ENCODE data around the gene TFDP1.
"Not testable (repeated sequence)": the region's sequence is repeated elsewhere in the genome, so short reads cannot be mapped to it uniquely, and the experiment has no call there.

TFDP1 gene

DNA sequence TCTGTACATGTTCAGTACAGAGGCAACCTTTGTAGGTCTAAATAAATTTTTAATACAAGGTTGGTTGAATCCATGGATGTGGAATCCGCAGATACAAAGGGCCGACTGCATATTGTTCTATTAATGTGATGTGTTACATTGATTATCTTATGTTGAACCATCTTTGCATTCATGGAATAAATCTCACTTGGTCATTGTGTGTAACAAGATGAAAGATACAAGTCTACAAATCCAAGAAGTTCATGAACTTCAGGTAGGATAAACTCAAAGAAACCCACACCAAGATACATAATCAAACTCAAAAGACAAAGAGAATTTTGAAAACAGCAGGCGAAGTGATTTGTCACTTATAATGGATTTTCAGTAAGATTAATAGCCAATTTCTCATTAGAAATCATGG is 8.0 kb upstream of the TFDP1 start:
- DNase-seq, result no peak

DNA sequence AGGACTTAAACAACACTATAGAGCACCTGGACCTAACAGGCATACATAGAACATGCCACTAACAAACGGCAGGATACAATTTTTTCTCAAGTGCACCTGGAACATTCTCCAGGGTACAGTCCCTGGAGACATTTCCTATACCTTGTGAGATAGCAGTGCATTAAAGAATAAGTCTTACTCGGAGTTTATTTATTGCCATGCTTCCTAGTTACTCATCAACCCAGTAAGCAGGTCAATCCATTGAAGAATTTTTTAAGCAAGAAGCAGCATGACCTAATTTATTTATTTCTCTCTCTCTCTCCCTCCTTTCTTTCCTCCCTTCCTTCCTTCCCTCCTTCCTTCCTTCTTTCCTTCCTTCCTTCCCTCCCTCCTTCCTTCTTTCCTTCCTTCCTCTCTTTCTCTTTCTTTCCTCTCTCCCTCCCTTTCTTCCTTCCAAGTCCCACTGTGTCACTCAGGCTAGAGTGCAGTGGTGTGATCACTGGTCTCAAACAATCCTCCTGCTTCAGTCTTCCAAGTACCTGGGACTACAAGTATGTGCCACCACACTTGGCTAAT is 6.6 kb upstream of the TFDP1 start:
- DNase-seq, result no peak

DNA sequence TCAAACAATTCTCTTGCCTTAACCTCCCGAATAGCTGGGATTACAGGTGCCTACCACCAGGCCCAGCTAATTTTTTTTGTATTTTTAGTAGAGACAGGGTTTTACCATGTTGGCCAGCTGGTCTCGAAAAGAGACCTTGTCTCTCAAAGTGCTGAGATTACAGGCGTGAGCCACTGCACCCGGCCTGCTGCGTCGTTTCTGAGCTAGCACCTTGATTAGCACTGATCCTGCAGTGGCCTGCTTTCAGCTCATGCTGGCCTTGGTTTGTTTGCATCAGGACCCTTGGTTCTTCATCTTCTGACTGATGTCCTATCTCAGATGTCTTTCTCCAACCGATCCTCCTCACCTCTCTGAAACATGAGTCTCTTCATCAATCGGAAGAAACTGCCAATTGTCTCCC is 4.9 kb upstream of the TFDP1 start:
- no peak for DNase-seq

DNA sequence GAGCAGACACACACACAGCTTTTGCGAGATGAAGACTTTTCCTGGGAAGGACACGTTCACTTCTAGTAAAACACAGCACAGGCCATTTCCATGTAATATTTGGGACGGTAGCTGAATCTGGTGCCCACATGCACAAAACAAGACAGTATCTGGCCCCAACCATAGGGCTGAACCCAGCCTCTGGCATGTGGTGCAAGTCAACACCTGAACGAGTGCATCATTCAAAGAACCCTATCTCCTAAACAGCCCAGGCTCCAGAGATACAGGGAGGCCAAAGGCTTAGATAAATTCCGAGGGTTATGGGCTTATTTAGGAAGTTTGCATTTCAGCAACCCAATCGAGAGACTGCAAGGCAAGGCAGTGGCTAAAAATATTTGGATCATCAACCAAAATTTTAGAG is 2.7 kb upstream of the TFDP1 start:
- DNase-seq, result no peak

DNA sequence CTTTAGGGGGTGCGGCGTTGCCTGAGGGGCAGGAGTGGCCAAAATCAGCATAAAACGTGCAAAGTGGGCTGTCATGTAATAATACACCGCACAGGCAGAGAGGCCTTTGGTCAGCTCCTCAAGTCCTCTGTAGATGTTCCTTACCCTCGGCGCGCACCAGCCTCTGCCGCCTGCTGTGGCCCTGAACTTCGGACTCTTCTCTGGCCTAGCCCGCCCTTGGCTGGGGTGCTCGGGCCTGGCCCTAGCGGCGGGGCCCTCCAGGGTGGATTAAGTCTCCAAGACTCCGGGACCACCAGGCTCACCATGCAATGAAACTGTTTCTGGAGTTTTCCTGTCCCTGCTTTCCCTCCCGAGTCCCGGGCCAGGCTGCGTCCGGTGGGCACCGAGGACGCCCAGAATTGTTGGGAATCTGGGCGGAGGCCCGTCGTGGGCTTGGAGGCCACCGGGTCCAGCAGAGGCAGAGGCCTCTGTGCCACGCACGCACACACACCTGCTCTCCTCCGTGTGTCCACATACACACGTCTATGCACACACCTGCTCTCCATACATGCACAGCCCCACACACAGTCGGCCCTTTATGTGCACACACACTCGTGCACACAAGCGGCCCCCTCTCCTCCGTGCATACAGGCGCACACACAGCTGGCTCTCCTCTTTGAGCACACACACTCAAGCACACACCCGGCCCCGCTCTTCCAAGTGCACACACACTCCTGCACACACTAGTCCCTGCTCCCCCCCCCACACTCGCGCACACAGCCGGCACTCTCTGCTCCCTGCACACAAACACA is 1.5 kb upstream of the TFDP1 start:
- no peak for DNase-seq

DNA sequence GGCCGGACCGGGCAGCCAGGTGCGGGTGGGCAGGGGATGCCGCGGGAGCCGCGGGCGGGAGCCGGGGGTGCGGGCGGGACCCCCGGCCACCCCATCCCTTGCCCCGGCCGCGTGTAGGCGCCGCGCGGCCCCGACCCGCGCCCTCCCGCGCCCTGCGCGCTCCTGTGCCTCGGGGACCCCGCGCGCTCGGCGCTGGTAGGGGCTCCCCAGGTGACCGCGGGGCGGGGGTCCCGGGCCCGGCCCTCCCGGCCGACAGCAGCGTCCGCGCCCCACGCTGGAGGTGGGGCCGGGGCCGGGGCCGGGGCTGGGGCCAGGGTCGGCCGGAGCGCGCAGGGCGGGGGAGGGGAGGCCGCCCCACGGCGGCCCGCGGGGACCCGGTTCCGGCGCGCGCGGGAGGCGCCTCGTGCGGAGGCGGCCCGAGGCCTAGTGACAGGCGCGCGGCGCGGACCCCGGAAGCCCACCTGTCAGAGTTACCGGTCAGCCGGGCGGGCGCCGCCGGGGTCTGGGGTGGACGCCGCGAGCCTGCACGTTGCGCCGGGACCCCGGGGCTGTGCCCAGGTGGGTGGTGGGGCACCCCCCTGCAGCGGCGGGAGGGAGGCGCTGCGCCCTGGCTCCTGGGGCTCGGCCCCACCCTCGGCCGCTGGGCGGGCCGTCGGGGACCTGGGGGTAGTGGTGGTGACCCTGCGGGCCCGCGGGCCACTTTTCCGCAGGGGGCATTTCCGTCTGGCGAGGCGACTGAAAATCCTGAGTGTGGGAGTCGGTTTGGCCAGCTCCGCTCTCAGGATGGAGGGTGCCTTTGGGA is 518 bp downstream of the TFDP1 start:
- DNase-seq, result peak; percentile 21

DNA sequence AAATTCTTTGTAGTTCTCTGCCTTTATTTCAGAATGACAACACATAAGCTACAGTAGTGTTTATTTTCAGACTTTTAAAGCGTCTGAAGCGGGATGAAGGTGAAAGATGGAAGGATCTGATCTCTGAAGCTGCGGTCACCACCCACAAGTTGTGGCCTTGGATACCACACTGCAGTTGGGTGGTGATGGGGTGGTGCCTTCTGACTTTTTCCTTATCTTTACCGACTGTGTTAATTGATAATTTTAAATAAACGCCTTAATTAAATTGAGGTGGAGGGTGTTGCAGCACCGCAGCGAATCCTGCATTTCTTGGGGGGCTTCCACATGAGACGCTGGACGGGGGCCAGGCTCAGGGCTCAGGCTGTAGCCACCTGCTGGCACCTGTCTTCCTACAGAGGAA is 1.3 kb downstream of the TFDP1 start:
- DNase-seq, result no peak

DNA sequence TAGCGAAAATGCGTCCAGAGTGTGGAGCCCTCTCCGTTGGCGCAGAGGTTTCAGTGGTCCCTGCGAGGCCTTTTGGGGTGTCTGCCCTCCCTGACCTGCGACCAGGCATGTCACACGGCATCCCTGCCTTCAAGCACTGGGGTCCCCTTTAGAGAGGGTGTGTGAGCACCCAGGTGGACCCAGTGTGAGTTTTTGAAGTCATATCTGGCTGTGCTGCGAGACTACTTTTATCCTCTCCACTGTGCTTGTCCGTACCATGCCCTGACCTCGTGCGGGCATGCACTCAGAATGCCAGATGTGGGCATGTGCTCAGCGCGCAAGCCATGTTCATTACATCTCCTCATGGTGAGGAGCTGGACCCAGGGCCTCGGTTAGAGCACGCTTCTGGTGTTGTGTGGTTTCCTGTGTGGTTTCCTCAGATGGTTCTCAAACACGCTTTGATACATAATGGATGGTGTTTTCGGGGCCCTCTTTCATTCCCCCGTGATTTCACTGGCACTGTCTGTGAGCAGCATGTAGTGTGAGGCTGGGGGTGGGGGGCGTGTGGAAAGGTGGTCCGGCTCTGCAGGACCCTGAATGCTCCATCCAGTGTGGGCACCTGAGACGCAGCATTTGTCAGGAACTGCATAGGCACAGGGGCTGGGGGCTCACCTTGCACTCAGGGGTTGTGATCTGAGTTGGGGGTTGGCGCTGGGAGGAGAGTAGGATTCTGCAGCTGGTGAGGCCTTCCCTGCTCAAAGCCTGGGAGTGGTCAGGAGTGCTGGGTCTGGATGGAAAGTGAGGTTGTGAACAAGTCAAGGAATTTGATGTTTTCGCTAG is 2.3 kb downstream of the TFDP1 start:
- DNase-seq, result no peak

DNA sequence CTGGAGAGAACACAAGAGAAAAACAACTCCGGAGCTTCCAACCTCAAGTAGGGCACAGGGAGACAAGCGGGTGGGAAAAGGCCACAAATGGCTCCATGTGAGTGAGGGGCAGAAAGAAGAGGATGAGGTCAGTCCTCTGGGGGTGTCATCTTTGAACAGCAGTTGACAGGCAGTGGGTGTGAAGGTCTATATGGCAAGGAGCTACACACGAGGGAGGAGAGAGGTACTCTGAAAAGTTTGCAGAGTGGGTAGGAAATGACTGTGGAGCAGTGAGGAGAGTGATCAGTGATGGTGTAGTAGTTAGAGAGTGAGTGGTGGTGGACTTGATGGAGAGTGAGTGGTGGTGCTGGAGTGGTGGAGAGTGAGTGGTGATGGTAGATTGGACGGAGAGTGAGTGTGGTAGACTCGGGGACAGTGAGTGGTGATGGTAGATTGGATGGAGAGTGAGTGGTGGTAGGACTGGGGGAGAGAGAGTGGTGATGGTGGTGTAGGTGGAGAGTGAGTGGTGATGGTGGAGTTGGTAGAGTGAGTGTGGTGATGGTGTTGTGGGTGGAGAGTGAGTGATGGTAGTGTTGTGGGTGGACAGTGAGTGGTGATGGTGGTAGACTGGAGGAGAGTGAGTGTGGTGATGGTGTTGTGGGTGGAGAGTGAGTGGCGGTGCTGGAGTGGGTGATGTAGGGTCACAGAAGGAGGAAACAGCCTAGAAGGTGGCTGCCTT is 4.0 kb downstream of the TFDP1 start:
- no peak for DNase-seq

DNA sequence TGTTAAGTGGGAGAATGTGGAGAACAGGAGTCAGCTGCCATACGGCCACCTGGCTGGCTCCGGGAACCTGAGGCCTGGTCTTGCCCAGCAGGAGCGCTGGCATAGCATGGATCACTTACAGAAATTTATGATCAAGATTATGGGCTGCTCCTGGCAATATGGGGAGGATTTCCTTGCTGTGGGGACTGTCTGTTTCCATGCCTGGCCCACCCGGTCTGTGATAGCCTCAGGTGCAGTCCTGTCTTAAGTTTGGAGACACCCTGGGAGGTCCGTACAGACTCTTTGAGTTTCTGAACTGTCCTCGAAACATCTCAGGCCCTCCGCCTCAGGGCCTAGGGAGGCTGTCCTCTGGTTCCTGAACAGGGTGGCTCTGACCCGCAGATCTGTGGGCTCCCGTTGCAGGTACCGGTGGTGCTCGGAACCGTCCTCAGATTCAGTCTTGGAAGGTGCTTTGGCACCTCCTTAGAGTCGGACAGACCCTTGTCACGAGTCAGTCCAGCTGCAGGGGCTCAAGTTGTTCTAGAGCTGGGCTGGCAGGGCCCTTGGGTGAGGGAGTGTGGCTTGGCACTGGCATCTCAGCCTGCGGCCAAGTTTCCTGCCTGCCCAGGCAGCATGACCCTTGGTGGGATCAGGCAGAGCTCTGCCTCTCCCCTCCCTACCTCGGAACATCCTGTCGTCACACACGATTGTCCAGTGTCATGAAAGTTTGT is 4.9 kb downstream of the TFDP1 start:
- no peak for DNase-seq

DNA sequence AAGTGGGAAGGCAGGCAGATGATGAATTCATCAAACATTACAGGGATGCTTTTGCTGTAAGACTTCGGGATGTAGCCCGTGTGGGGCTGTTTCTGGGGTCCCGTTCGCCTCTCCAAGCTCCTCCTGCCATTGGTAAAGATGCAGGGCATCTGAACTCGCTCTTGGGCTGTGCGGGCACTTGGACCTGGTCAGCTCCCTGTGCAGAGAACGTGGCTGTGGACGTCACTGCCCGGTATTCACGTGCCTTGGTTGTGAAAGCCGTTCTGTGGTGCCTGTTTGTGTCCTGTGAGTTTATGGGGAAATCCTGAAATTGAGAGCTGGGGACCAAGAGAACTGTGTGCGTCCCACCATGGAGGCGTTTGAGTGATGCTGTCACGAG is 5.4 kb downstream of the TFDP1 start:
- DNase-seq, result no peak

DNA sequence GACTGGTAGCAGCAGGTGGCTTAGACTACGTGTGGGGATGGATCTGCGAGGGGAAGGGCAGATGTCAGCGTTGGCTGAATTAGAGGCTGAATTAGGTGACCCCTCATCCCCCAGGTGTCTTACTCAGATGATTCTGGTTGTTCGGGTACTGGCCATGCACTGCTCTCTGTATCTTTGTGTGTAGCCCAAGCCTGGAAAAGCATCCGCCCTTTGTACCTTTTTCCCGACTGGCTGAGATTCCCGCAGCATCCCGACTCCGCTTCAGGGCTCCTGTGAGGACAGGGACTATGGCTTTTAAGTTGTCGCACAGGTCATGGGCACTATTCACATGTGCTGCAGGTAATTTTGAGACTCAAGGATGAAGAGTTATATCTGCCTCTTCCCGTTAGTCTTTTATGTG is 7.2 kb downstream of the TFDP1 start:
- no peak for DNase-seq

DNA sequence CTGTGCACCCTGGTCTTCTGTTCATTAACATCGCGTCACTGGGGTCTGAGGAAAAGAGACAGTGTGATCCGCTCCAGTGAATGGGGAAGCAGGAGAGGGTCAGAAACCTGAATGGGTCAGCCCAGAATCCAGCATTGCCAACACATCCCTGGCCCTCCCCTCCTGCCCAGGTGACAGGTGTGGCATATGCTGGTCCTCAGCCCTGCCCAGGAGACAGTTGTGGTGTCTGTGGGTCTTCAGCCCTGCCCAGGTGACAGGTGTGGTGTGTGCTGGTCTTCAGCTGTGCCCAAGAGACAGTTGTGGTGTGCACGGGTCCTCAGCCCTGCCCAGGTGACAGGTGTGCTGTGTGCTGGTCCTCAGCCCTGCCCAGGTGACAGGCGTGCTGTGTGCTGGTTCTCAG is 8.0 kb downstream of the TFDP1 start:
- no peak for DNase-seq

DNA sequence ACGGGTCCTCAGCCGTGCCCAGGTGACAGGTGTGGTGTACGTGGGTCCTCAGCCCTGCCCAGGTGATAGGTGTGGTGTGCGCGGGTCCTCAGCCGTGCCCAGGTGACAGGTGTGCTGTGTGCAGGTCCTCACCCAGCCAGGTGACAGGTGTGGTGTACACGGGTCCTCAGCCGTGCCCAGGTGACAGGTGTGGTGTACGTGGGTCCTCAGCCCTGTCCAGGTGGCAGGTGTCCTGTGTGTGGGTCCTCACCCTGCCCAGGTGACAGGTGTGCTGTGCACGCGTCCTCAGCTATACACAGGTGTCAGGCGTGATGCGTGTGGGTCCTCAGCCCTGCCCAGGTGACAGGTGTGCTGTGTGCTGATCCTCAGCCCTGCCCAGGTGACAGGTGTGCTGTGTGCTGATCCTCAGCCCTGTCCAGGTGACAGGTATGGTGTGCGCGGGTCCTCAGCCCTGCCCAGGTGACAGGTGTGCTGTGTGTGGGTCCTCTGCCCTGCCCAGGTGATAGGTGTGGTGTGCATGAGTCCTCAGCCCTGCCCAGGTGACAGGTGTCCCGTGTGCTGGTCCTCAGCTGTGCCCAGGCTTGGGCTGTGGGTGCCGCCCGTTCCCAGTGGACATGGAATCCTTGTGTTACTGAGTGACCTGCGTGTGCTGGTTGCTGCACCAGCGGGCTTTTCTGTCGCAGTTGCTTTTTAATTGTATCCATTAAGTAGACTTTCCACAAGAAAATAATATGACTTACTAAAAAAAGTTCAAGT is 9.7 kb downstream of the TFDP1 start:
- not testable (repeated sequence) for DNase-seq

DNA sequence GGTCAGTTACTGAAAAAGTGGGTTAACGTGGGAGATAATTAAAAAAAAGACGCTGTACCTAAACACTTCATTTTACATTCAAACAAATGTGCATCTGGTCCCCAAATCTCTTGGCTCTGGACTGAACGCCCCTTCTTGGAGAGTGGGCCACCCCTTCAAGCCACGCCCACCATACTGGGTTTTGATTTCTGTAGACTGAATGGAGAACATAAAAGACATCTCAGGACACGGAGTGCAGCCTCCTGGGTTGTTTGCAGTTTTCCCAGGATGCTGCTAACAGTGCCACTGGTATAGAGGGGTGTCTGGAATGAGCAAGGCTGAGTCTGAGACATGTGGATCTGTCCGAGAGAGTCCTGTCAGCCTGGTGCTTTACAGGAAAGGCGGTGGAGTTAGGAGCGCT is 10.6 kb downstream of the TFDP1 start:
- DNase-seq, result no peak

DNA sequence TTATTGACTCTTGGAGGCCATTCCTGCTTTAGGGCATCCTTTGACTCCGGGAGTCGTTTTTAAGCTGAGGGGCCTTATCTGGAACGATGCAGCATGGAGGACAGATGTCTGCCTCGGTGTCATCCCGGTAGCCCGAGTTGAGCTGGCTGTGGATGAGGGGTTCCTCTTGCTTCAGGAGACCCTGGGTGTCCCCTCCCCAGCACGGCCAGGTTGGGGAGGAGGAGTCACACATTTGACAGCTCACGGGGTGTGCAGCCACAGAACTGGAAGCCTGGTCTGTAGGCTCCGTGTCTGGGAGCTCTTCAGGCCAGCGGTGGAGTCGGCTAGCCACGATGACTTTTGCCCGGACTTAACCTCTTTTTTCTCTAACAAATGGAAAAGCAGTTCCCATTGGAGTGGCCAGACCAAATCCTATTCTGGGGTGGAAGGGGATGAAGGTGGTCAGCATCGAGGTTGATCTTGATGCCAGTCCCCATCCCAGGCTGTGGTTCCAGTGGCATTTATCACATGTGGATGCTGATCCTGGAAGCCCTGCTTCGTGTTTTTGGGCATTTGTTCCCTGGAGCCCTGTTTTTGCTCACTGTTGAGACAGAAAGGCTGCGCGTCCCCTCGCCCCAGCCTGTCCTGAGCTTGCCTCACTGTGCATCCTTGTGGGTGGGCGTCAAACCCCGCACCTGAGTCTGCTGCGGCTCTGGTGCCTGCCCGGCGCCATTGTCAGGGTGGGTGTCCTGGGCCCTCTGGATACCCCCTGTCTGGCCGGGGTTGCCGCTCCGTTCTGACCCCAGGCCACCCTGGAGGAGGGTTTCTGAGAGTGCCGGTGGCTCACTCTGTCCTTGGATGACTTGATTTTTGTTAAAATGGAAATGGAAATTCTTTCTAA is 12.0 kb downstream of the TFDP1 start:
- DNase-seq, result no peak

DNA sequence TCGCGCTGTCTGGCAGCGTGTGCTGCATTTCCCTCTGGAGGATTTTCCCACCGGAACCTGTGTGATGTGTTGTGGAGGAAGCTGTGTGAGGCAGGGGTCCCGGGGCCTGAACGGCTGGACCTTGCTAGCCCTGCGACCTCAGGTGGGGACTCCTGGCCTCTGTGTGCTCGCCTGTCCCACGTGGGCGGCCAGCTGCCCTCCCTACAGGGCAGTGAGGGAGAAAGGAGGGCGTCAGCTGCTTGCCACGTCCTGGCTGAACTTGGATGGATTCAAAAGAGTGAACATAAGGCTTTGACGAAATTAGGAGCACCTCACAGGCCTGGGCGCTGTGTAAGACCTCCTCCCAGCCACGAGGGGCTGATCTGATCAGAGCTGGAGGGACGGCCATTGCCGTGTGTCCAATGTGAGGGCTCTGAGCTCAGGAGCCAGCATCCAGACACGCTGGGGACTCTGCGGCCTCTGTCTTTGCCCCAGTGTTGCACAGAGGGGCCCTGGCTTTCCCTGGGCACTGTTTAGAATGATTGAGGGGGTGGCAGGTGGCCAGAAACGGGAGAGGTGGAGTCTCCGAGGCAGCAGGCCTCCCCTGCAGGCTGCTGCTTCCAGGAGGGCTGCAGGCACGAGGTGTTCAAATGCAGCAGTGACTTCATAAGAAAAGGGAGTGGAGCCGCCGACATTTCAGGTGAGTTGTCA is 13.0 kb downstream of the TFDP1 start:
- DNase-seq, result no peak

DNA sequence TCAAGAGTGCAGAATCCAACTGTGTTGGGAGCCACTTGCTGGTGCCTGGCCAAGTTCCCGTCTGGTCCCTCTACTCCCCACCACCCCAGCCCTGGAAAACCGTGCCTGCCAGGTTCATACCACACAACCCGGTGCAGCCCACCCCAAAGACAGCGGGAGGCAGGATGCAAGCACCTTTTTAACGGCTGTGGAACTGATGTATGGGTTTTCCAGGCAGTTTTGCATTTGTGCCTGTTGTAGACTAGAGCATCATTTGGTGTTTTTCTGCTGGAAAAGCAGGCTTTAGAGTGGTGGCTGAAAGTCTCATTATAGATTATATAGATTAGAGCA is 13.5 kb downstream of the TFDP1 start:
- DNase-seq, result no peak

DNA sequence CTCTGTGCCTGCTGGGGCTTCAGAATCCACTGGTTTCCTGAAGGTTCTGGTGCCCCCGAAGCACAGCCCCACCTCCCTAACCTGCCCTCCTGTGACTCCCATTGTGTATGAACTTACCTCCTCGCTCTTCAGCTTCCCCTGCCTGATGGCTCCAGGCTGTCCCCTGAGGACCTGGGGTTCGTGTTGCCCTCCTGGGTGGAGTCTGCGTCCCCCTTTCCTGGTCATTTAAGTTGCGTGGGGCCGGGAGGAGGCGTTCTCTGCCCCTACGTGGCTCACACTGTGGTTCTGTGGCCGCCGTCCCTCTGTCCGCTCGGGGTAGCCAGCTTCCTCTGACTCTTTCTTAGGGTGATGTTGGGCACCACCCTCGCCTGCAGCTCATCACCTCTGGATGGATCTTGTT is 13.9 kb downstream of the TFDP1 start:
- no peak for DNase-seq

DNA sequence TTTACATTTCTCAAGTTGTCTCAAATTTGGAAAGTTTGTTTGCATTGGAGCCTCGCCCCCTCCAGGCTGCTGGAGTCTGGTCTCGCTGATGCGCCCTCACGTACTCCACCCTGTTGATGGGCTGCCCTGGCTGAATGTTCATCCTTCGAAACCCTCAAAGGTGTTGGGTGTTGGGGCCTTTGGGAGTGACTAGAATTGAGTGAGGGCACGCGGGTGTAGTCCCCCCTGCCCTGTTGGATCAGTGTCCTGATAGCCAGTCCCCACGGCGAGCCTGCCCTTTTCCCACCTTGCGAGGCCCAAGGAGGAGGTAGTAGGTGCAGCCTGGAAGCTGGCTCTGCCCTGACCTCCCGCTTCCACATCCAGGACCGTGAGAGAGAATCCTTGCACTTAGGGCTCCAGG is 14.8 kb downstream of the TFDP1 start:
- DNase-seq, result no peak
